HG02571 (cell line): ENCODE results near the gene GSTO1.
"Not testable (repeated sequence)": the region's sequence is repeated elsewhere in the genome, so short reads cannot be mapped to it uniquely, and the experiment has no call there.

Experiments
- ATAC-seq: cut with Tn5 transposase; IDR thresholded peaks from one replicate; pipeline ENCODE4 v1.9.1; 2021; ENCODE audit warnings: mild to moderate bottlenecking, moderate library complexity; ENCODE audit not compliant: unreplicated experiment

The GSTO1 gene

DNA sequence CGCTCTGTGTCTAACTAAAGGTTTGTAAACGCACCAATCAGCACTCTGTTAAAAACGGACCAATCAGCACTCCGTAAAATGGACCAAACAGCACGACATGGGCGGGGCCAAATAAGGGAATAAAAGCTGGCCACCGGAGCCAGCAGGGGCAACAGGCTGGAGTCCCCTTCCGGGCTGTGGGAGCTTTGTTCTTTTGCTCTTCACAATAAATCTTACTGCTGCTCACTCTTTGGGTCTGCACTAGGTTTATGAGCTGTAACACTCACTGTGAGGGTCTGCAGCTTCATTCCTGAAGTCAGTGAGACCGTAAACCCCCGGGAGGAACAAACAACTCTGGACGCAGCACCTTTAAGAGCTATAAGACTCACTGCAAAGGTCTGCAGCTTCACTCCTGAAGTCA lies 5.8 kb upstream of the GSTO1 start:
- ATAC-seq, result not testable (repeated sequence)

DNA sequence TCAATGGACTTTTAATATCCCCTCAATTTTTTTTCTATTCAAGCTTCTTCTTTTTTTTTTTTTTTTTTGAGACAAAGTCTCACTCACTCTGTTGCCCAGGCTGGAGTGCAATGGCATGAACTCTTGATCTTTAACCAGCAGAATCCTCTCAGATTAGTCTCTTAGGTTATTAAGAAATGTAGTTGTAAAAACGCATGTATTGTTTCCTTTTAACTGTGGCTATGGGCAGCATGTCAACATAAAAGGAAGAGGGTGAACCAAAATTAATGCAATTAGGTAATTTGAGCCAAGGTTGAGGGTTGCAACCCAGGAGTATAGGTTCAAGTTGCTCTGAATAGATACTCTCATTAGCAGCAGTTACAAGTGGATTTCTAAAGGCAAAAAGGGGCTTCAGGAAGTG lies 4.3 kb upstream of the GSTO1 start:
- no peak for ATAC-seq

DNA sequence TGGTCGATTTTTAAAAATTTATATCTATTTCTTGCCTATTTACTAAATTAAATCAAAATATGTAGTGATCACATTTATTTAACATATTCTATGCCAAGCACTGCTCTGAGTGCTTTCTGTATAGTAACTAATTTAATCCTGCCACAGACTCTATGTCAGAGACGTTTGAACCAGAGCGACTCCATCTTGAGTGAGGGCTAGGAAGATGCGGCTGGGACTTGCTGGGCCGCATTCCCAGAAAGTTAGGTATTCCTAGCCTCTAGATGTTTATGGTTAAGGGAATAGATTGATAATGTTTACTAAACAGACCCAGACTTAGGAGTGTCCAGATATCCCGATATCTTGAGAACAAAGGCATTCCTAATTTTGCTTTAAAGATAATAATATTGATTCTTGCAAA lies 3.2 kb upstream of the GSTO1 start:
- no peak for ATAC-seq

DNA sequence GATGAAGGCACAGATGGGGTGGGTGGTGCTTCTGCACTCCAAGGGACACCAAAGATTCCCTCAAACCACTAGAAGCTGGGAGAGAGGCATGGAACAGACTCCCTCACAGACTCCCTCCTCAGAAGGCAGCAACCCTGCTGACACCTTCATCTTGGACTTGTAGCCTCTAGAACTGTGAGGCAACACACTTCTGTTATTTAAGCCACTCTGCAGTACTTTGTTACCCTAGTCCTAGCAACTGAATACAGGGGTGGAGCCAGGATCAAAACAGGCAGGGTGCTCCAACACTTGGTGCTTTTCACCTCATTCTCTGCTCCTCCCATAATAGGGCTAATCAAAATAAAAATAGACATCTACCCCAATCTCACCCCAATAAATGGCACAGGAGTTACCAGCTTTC lies 2.3 kb upstream of the GSTO1 start:
- no peak for ATAC-seq

DNA sequence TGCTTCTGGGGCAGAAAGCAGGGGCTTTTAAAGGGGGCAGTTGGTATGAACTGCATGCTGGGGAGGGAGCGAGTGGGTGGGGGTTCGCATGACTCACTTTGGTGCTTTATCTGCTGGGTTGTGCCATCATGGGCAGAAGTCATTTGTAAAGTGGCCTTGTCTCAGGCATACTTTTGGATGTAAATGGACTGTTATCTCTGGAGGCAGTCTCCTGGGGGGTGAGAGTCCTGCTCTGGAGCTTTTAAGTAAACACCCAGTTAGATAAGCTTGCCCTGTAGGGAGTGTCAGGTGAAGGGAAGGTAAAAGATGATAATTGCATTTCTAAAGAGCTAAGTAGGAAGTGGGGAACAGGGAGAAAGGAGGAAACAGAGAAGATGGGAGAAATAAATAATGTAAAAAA lies 1.6 kb upstream of the GSTO1 start:
- no peak for ATAC-seq

DNA sequence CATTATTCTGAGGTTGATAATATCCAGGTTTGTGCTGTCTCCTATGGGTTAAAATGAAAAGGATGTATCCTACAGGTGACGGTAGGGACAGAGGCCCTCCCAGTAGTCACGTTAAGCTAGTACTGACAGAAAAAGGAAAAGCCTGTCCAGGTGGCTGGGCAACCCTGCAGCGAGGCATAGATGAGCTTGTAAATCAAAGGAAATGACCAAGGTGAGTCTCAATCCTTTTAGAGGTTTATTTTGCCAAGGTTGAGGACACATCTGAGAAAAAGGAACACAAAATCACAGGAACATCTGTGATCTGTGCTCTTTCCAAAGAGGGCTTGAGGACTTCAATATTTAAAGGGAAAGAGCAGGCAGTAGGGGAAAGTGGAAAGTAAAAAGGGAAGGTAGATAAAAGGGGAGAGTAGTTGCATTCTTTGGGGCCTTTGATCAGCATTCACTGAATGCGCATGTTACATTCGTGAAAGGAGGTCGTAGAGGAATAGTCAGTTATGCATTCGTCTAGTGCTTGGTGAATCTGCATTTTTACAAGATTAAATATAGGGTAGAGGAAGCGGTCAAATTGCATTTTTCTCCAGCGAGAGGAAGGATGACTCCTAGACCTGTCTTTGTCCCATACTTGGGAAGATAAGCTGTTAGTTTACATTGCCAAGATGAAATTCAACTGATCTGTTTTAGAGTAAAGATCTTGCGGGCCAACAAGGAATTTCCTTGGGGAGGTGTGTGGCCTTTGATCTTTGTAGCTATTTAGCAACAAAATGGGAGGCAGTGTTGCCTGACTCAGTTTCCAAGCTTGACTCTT lies 884 bp upstream of the GSTO1 start:
- no peak for ATAC-seq

DNA sequence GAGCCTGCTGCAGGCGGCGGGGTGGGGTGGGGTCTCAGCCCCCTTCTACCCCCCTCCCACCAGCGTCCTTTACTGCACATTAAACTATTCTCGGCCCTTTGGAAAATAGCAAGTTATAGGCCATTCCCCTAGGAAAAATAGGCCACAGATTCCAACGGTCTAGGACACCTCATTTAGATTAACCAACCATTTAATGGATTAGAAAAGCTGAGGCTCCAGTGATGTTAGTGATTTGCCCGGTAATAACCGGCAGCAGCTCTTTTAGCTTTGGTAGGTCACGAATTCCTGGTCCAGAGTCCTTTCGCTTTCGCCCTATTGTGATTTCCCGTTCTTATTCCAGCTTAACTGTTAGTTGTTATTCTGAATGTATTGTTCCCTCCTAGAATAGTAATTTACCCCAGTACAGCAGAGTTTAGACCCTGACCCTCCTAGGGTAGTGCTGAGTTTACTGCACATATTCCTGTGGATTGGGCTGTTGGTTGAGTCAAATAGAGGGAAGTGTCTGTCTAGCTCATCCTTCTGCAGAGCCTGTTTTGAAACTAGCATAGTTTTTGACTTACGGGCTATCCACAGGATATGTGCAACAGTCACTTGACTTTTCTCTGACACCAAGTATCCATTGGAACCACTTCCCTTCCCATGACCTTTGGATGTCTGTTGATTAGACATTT lies 754 bp downstream of the GSTO1 start:
- ATAC-seq, result no peak

DNA sequence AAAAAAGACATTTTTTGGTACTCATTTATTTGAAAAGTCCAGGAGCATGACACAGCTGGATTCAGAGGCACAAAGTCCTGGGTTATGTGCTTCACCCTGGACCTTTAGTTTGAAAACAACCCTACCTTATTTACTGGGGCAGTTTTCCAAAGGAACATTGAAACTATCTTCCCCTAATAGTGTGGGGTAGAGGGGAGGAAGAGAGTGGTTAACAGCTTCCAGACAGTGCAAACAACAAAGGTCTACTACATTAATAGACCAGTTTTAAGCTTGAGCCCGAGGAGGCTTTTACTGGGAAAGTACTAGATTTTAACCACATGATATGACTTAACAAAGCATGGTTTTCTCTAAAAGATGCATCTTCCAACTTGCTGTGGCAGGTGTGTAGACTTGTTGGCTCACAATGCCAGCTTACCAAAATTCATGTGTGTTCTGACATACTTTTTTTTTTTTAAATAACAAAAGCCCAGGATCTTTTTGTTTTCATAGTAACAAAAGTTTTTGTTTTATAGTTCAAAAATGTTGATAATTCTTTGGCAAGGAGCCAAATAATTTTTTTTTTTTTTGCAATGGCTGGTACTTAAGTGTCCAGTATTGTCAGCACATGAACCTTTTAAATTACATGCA lies 1.8 kb downstream of the GSTO1 start:
- ATAC-seq, result no peak

DNA sequence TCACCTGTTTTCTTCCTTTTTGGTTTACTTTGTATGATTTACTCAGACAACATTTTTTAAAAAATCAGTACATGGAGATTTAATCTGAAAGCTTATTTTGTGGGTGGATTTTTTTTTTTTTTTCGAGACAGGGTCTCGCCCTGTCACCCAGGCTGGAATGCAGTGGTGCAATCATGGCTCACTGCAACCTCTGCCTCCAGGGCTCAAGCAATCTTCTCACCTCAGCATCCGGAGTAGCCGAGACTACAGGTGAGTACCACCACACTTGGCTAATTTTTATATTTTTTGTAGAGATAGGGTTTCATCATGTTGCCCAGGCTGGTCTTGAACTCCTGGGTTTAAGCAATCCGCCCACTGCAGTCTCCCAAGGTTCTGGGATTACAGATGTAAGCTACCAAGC lies 2.5 kb downstream of the GSTO1 start:
- ATAC-seq, result no peak

DNA sequence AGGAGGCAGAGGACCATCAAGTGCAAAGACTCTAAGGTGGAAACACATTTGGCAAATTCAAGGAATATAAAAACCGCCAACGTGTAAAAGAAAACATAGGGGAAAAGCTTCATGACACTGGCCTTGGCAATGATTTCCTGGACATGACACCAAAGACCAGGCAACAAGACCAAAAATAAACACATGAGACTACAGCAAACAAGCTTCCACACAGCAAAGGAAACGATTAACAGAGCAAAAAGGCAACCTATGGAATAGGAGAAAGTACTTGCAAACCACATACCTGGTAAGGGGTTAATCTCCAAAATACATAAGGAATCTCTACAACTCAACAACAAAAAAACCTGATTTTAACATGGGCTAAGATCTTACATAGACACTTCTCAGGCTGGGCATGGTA lies 3.5 kb downstream of the GSTO1 start:
- ATAC-seq, result no peak

DNA sequence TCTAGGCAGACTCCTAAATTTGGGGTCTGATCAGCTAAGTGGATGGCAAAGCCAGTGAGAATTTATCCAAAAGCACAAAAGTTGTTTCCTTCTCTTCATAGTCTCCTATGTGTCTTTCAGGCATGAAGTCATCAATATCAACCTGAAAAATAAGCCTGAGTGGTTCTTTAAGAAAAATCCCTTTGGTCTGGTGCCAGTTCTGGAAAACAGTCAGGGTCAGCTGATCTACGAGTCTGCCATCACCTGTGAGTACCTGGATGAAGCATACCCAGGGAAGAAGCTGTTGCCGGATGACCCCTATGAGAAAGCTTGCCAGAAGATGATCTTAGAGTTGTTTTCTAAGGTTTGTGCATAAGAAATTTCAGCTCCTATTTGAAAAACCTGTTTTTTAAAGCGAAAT lies 4.8 kb downstream of the GSTO1 start:
- ATAC-seq, result no peak

DNA sequence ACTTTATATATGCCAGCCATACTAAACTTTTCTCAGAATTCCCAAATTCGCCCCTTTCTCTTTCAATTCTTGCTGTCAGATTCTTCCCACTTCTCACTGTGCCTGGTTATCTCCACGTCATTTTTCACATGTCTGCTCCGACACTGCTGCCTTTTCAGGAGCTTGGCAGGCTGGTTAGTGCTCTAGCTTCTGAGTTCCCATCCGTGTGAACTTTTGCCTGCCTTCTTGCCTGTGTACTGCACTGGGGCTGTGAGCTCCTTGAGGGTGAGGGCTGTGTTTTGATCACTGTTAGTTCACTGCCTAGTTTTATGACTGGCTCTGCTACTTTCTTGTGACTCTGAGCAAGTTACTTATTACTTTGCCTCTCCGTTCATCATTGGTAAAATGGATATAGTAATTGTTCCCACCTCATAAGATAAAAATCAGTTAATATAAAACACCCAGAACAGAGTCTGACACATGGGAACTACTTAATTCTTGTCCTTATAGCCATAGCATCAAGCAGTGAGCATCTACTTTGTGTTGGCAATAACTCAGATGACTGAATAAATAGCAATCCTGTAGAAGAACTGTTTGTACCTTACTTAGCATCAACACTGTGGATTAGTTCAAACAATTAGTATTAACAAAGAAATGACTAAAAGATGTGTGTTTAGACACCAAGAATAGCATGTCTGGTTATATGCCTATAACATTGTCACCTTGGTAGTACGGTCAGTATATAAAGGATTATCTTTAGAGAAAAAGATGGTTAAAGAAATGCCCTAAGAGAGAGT lies 5.5 kb downstream of the GSTO1 start:
- no peak for ATAC-seq

DNA sequence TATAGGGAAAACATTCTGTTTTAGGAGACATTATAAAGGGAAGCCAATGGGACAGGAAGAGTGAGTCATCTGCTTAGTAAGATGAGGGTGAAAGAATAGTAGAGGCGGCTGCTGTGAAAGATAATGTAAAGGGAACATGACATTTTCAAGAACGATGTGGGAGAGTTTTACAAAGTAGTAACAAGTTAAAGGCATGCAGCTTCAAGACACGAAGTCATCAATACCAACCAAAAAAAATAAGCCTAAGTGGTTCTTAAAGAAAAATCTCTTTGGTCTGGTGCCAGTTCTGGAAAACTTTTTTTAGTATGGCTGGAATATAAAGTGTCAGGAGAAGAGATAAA lies 6.1 kb downstream of the GSTO1 start:
- ATAC-seq, result no peak

DNA sequence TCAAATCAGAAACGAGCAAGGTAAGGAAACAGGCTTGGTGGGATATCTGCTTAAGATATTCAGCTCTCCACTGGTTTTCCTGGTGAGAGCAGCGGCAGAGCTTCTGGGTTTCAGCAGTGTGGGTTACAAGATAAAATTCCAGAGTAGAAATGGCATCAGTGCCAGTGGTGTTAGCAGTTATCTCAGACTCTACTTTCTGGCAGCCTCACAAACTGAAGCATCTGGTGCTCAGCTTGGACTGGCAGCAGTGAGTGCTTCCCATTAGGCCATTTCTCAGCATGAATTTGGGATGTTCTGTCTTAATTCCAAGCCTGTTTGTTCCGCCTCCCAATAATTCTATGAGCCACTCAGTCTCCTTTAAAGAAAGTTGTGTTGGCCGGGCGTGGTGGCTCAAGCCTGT lies 7.4 kb downstream of the GSTO1 start:
- ATAC-seq, result no peak

DNA sequence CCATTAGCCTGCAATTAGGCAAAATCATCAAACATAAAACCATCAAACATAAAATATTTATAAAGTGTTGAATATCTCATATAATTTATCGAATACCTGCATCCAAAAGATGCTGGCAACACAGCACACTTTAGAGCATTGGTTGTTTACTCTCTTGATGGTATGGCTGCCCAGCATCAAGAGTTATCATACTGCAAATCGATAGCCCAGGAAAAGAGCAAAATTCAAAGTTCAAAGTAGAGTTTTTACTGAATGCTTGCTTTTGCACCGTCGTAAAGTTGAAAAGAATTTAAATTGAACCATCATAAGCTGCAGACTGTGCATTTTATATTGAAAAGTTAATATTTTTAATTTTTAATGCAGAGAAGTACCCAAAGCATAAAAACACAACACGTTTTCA lies 10.1 kb downstream of the GSTO1 start:
- no peak for ATAC-seq

DNA sequence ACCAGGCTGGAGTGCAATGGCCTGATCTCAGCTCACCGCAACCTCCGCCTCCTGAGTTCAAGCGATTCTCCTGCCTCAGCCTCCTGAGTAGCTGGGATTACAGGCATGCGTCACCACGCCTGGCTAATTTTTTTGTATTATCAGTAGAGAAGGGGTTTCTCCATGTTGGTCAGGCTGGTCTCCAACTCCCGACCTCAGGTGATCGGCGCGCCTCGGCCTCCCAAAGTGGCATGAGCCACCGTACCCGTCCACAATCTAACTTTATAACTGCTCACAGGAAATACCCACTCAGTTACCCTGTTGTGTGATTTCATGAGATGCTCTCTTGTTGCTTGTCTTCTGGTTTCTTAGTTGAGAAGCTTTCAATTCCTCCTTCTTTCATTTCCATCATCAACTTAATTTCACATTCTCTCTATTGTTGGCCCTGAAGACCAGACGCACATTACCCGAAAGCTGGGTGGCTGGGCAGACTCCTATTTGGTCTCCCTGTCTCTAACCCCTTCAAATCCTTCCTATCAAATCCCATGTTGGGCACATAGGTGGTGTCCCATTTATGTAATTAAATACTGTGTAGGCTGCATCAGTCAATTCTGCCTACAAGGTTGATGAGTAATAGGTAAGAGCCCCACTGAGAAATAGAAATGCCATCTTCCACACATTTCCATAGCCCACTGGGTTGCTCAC lies 13.2 kb downstream of the GSTO1 start:
- ATAC-seq, result no peak

DNA sequence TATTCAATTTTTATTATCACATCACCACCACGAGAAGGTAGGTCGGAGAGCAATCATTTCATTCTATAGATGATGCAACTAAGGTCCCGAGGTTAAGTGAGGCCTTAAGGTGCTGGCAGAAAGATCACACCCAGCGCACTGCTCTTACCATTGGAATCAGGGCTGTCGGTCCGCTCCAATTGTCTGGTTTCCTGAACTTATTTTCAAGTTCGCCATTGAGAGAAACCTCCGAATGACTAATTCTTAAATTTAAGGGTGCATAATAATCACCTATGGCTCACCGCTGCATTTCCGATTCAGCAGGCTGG lies 13.7 kb downstream of the GSTO1 start:
- ATAC-seq, result no peak

DNA sequence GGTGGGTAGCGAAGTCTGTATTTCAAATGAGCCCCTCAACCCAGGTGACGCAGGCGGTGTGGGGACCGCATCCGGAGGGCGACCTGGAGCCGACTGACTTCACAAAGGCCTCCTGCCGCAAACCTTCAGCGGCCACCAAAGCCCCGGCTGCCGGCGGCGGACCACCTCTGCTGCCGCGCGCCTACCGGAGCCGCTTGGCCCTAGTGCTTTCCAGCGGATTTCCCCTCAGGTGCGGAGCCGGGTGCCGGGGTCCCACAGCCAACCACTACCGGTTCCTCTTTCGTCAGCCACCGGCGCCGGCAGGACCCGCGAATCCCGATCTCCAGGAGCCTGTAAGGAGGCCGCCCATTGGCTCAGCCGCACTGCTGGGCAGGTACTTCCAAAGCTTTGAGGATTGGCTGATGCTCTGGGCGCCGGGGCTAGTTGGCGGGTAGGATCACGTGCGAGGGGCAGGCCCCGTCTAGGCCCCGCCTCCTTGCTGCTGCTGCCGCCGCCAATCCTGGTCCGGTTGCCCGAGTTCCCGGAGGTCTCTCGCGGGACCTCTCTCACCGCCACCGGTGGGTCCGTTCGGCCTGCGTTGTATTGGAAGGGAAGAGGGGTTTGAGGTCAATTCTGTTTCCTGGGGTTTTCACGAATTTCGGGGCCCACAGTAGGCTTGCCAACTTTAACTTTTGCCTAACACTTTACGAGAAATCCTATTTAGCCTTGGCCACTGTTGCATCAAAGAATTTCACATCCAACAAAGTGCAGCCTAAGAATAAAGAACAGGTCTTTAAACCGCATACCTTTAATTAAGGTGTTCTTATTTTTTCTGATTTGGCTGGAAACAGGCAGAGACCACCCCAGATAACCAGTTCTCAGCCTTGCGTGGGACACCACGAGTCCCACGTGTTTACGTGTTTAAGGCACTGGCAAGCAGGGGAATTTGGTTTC lies 14.3 kb downstream of the GSTO1 start, which contains the start of gene GSTO2:
Gene GSTO2 (plus strand): TSS at position 472 of the 933 bp plus-strand sequence. CDS start 5,732 bp downstream, outside the sequence.
- peak; percentile 99 for ATAC-seq

DNA sequence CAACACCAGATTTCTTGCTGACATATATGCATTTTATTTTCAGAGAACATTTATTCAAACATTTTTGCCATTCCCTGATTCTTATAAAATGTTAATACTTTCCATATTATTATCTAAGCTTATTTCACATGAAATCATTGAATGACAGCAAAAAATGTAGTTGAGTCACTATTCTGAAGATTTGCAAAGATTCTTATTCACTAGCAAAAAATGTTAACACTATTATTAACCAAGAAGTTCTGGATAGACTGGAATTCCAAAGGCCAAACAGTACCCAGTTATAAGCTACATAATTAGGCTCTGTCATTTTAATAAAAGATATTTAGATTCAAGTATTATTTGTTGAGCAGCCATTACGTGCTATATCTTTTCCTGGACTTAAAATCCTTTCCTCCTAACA lies 18.6 kb downstream of the GSTO1 start:
- ATAC-seq, result no peak
